Measurements from ENCODE around the gene CAMK1D. TPM values are rescaled to one million over a fixed set of nuclear protein-coding genes. Genes with fewer than 3 reads are reported as not detected.

The CAMK1D gene
- total RNA-seq, 4 donors from 2014 or later = 13.5 to 21.4 (median 15.7) TPM

GRCh38 chr10:12518024-12518423 is 168.7 kb downstream of the CAMK1D start:
- in situ Hi-C loops (cut with MboI; ENCODE audit: low pct_ligation_motif_present in 1 of 4, low pct_unique_long_range_greater_than_20kb in 1 of 4, low sequenced_read_pairs in 3 of 4) (no loop called here), intact Hi-C loops (cut with DNase I; ENCODE audit: low total_unique reads) (no loop called here)
- WGBS, 2 donors (ENCODE audit: low coverage in 1 of 2) = 92 to 100% methylated on average over 1 of the region's 1 CpG
- no peak for TF ChIP-seq POLR2AphosphoS5 (IDR thresholded peaks at IDR 0.05)
- TF ChIP-seq POLR2A (IDR thresholded peaks at IDR 0.05) = no peak
- no peak for TF ChIP-seq EP300 (IDR thresholded peaks at IDR 0.05; ENCODE audit: low read depth)
- TF ChIP-seq, protein P1, sequence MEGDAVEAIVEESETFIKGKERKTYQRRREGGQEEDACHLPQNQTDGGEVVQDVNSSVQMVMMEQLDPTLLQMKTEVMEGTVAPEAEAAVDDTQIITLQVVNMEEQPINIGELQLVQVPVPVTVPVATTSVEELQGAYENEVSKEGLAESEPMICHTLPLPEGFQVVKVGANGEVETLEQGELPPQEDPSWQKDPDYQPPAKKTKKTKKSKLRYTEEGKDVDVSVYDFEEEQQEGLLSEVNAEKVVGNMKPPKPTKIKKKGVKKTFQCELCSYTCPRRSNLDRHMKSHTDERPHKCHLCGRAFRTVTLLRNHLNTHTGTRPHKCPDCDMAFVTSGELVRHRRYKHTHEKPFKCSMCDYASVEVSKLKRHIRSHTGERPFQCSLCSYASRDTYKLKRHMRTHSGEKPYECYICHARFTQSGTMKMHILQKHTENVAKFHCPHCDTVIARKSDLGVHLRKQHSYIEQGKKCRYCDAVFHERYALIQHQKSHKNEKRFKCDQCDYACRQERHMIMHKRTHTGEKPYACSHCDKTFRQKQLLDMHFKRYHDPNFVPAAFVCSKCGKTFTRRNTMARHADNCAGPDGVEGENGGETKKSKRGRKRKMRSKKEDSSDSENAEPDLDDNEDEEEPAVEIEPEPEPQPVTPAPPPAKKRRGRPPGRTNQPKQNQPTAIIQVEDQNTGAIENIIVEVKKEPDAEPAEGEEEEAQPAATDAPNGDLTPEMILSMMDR (IDR thresholded peaks at IDR 0.05) = no peak
- no peak overlapping the region for H3K4me3 ChIP-seq
- no peak for DNase-seq
- H3K27me3 ChIP-seq = no peaks in the 10 kb centered on the region
- no peaks in the 10 kb centered on the region for H3K9me3 ChIP-seq
- peaks cover 0 to 3% (median 0%) of the 10 kb centered on the region in 4 donors for H3K36me3 ChIP-seq
- H3K4me1 ChIP-seq = no peaks in the 10 kb centered on the region
- no peak overlapping the region for H3K27ac ChIP-seq

GRCh38 chr10:12521423-12521822 is 172.1 kb downstream of the CAMK1D start:
- in situ Hi-C loops (cut with MboI; ENCODE audit: low pct_ligation_motif_present in 1 of 4, low pct_unique_long_range_greater_than_20kb in 1 of 4, low sequenced_read_pairs in 3 of 4) (no loop called here), intact Hi-C loops (cut with DNase I; ENCODE audit: low total_unique reads) (no loop called here)
- WGBS, 2 donors (ENCODE audit: low coverage in 1 of 2) = 86 to 100% methylated on average over 1 of the region's 1 CpG
- H3K4me1 ChIP-seq = no peaks in the 10 kb centered on the region
- DNase-seq = no peak
- TF ChIP-seq EP300 (IDR thresholded peaks at IDR 0.05; ENCODE audit: low read depth) (no peak), POLR2AphosphoS5 (IDR thresholded peaks at IDR 0.05) (no peak), POLR2A (IDR thresholded peaks at IDR 0.05) (no peak)
- TF ChIP-seq, protein P1 (IDR thresholded peaks at IDR 0.05) = no peak
- H3K27ac ChIP-seq = no peak overlapping the region
- H3K9me3 ChIP-seq = no peaks in the 10 kb centered on the region
- no peak overlapping the region for H3K4me3 ChIP-seq
- H3K27me3 ChIP-seq = no peaks in the 10 kb centered on the region
- H3K36me3 ChIP-seq = peaks cover 0 to 3% (median 0%) of the 10 kb centered on the region in 4 donors

DNA sequence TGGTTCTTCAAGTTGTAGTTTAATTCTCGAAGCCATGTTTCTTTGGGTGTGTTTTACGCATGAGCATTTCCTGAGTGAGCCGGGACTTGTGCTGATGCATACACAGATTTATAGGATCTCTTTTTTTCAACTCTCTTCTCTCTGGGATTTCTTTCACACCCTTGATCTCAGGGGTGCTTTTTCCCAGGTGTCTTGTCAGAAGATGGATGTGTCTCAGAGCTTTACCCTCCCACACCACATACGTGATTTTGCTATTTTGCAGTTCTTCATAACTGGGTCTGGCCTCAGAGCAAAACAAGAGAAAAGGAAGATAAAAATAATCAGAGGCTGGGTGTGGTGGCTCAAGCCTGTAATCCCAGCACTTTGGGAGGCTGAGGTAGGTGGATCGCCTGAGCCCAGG is 177.0 kb downstream of the CAMK1D start:
- in situ Hi-C loops (cut with MboI; ENCODE audit: low pct_ligation_motif_present in 1 of 4, low pct_unique_long_range_greater_than_20kb in 1 of 4, low sequenced_read_pairs in 3 of 4) = no loop called here
- no peak for TF ChIP-seq POLR2A (IDR thresholded peaks at IDR 0.05)
- TF ChIP-seq EP300 (IDR thresholded peaks at IDR 0.05; ENCODE audit: low read depth) = no peak
- TF ChIP-seq, protein P1 (IDR thresholded peaks at IDR 0.05) = no peak
- TF ChIP-seq POLR2AphosphoS5 (IDR thresholded peaks at IDR 0.05) = no peak

GRCh38 chr10:12529976-12530375 is 180.6 kb downstream of the CAMK1D start:
- H3K4me1 ChIP-seq = peaks cover 0 to 14% (median 0%) of the 10 kb centered on the region in 4 donors
- 79% methylated on average over 9 of the region's 9 CpGs; no CpG with 5 or more reads in 1 of the 2 donors for WGBS, 2 donors (ENCODE audit: low coverage in 1 of 2)
- no peak overlapping the region for H3K4me3 ChIP-seq
- TF ChIP-seq POLR2A (IDR thresholded peaks at IDR 0.05) (no peak), POLR2AphosphoS5 (IDR thresholded peaks at IDR 0.05) (no peak), EP300 (IDR thresholded peaks at IDR 0.05; ENCODE audit: low read depth) (no peak)
- TF ChIP-seq, protein P1 (IDR thresholded peaks at IDR 0.05) = no peak
- in situ Hi-C loops (cut with MboI; ENCODE audit: low pct_ligation_motif_present in 1 of 4, low pct_unique_long_range_greater_than_20kb in 1 of 4, low sequenced_read_pairs in 3 of 4) = no loop called here
- no peaks in the 10 kb centered on the region for H3K9me3 ChIP-seq
- intact Hi-C loops (cut with DNase I; ENCODE audit: low total_unique reads) = no loop called here
- no peaks in the 10 kb centered on the region for H3K36me3 ChIP-seq
- H3K27ac ChIP-seq = no peak overlapping the region
- no peaks in the 10 kb centered on the region for H3K27me3 ChIP-seq
- DNase-seq = no peak

More for the DNA sequence above, 177.0 kb downstream of the CAMK1D start:
- H3K36me3 ChIP-seq = peaks cover 0 to 3% (median 0%) of the 10 kb centered on the region in 4 donors
- peaks cover 0 to 6% (median 0%) of the 10 kb centered on the region in 4 donors for H3K4me1 ChIP-seq
- no peak overlapping the region for H3K27ac ChIP-seq
- H3K27me3 ChIP-seq = no peaks in the 10 kb centered on the region
- no peak for DNase-seq
- H3K4me3 ChIP-seq = no peak overlapping the region
- H3K9me3 ChIP-seq = no peaks in the 10 kb centered on the region
- WGBS, 2 donors (ENCODE audit: low coverage in 1 of 2) = 89 to 95% methylated on average over 5 of the region's 5 CpGs
- intact Hi-C loops (cut with DNase I; ENCODE audit: low total_unique reads) = no loop called here
